ENCODE data around the gene CAPN15. TPM values are rescaled to one million over a fixed set of nuclear protein-coding genes. Genes with fewer than 3 reads are reported as not detected.

CAPN15 gene
- total RNA-seq, 1 donor from 2014 or later = 31.9 TPM

- H3K36me3 ChIP-seq (ENCODE audit: control insufficient read depth, insufficient read depth, low read length) = peaks cover 5% of the 10 kb centered on the region
- TF ChIP-seq CTCF (IDR thresholded peaks at IDR 0.05; ENCODE audit: insufficient read depth, low read length, severe bottlenecking) = no peak
- FAIRE-seq = no peak
- DNase-seq (ENCODE audit: low read depth) = no peak
- no peak overlapping the region for H3K4me3 ChIP-seq (ENCODE audit: low read depth, low read length)
- no peaks in the 10 kb centered on the region for H3K27me3 ChIP-seq (ENCODE audit: control insufficient read depth, insufficient read depth, low read length)
These were observed 50.3 kb downstream of the CAPN15 start for GRCh38 chr16:577796-578195.

- Histone ChIP-seq H3K36me3 (ENCODE audit: control insufficient read depth, insufficient read depth, low read length) (peaks cover 6% of the 10 kb centered on the region), H3K4me3 (ENCODE audit: low read depth, low read length) (no peak overlapping the region), H3K27me3 (ENCODE audit: control insufficient read depth, insufficient read depth, low read length) (no peaks in the 10 kb centered on the region)
- DNase-seq (ENCODE audit: low read depth) (no peak), FAIRE-seq (no peak)
- TF ChIP-seq CTCF (IDR thresholded peaks at IDR 0.05; ENCODE audit: insufficient read depth, low read length, severe bottlenecking) = no peak
These were observed 50.8 kb downstream of the CAPN15 start for GRCh38 chr16:578232-578869.

GRCh38 chr16:578870-579405, 51.4 kb downstream of the CAPN15 start:
- peak; percentile 93 for TF ChIP-seq CTCF (IDR thresholded peaks at IDR 0.05; ENCODE audit: insufficient read depth, low read length, severe bottlenecking)
- H3K36me3 ChIP-seq (ENCODE audit: control insufficient read depth, insufficient read depth, low read length) = peaks cover 6% of the 10 kb centered on the region
- FAIRE-seq (no peak), DNase-seq (ENCODE audit: low read depth) (peak; percentile 35)
- H3K4me3 ChIP-seq (ENCODE audit: low read depth, low read length) = peak overlapping the region; percentile 14
- H3K27me3 ChIP-seq (ENCODE audit: control insufficient read depth, insufficient read depth, low read length) = no peaks in the 10 kb centered on the region

GRCh38 chr16:580141-580945, 52.8 kb downstream of the CAPN15 start:
- Histone ChIP-seq H3K36me3 (ENCODE audit: control insufficient read depth, insufficient read depth, low read length) (peaks cover 4% of the 10 kb centered on the region), H3K4me3 (ENCODE audit: low read depth, low read length) (no peak overlapping the region), H3K27me3 (ENCODE audit: control insufficient read depth, insufficient read depth, low read length) (no peaks in the 10 kb centered on the region)
- TF ChIP-seq CTCF (IDR thresholded peaks at IDR 0.05; ENCODE audit: insufficient read depth, low read length, severe bottlenecking) = no peak
- no peak for FAIRE-seq
- DNase-seq (ENCODE audit: low read depth) = no peak

- FAIRE-seq (no peak), DNase-seq (ENCODE audit: low read depth) (no peak)
- no peak for TF ChIP-seq CTCF (IDR thresholded peaks at IDR 0.05; ENCODE audit: insufficient read depth, low read length, severe bottlenecking)
- Histone ChIP-seq H3K4me3 (ENCODE audit: low read depth, low read length) (no peak overlapping the region), H3K36me3 (ENCODE audit: control insufficient read depth, insufficient read depth, low read length) (peaks cover 4% of the 10 kb centered on the region), H3K27me3 (ENCODE audit: control insufficient read depth, insufficient read depth, low read length) (no peaks in the 10 kb centered on the region)
These were observed 53.5 kb downstream of the CAPN15 start for GRCh38 chr16:580946-581498.

Measured in bronchial epithelial cell (primary cell).